RPMI8226 (cell line): Measurements from ENCODE around the gene TNFRSF8.

ENCODE experiments used
- DNase-seq: peaks from one replicate; pipeline ENCODE4 v3.0.0-alpha.2; 2015

The TNFRSF8 gene

GRCh38 chr1:12064073-12064969 is 1.2 kb downstream of the TNFRSF8 start:
- no peak for DNase-seq

GRCh38 chr1:12065872-12066271 is 2.8 kb downstream of the TNFRSF8 start:
- no peak for DNase-seq

GRCh38 chr1:12067900-12068821 is 5.1 kb downstream of the TNFRSF8 start:
- DNase-seq: no peak

GRCh38 chr1:12069623-12070244 is 6.6 kb downstream of the TNFRSF8 start:
- DNase-seq: no peak

GRCh38 chr1:12071892-12072291 is 8.8 kb downstream of the TNFRSF8 start:
- DNase-seq: no peak

- DNase-seq: no peak
Measured at GRCh38 chr1:12072741-12073140, 9.6 kb downstream of the TNFRSF8 start.

- DNase-seq: no peak
Measured at GRCh38 chr1:12073796-12074195, 10.7 kb downstream of the TNFRSF8 start.

- DNase-seq: no peak
Measured at GRCh38 chr1:12075195-12076114, 12.4 kb downstream of the TNFRSF8 start.

- DNase-seq: no peak
Measured at GRCh38 chr1:12076425-12077005, 13.4 kb downstream of the TNFRSF8 start.

GRCh38 chr1:12078575-12078937 is 15.5 kb downstream of the TNFRSF8 start:
- peak; percentile 63 for DNase-seq

GRCh38 chr1:12078938-12079861 is 16.1 kb downstream of the TNFRSF8 start:
- peak; percentile 73 for DNase-seq

- no peak for DNase-seq
Measured at GRCh38 chr1:12080156-12080555, 17.1 kb downstream of the TNFRSF8 start.

GRCh38 chr1:12080773-12081556 is 17.9 kb downstream of the TNFRSF8 start:
- DNase-seq: no peak

GRCh38 chr1:12081648-12082396 is 18.7 kb downstream of the TNFRSF8 start:
- DNase-seq: no peak

- DNase-seq: no peak
Measured at GRCh38 chr1:12082988-12083387, 19.9 kb downstream of the TNFRSF8 start.

- no peak for DNase-seq
Measured at GRCh38 chr1:12083766-12084165, 20.7 kb downstream of the TNFRSF8 start.

- no peak for DNase-seq
Measured at GRCh38 chr1:12085643-12086260, 22.6 kb downstream of the TNFRSF8 start.

GRCh38 chr1:12087797-12088314 is 24.8 kb downstream of the TNFRSF8 start:
- DNase-seq: no peak
